H1 (cell line): ENCODE measurements around the gene LRRC19.

Experiments used
- CHD2 ChIP-seq: IDR thresholded peaks from 2 replicates; pipeline ENCODE4 v1.6.1; 2012; ENCODE audit warnings: low read length, improper control_type of control experiment
- CREB1 ChIP-seq: IDR thresholded peaks from 2 replicates; pipeline ENCODE4 v1.6.1; 2012; ENCODE audit warnings: inconsistent platforms
- EZH2 ChIP-seq: fragments of 200-600 bp; sonication (generic); IDR thresholded peaks from 2 replicates; pipeline ENCODE4 v1.7.1; 2012; ENCODE audit warnings: low read depth, mild to moderate bottlenecking, moderate library complexity, low read length, inconsistent platforms; ENCODE audit not compliant: severe bottlenecking
- JUND ChIP-seq: IDR thresholded peaks from 2 replicates; pipeline ENCODE4 v1.6.1; 2011; ENCODE audit warnings: mild to moderate bottlenecking, improper control_type of control experiment, low read length
- RFX5 ChIP-seq: IDR thresholded peaks from 2 replicates; pipeline ENCODE4 v1.6.1; 2011; ENCODE audit warnings: low read depth, low read length, improper control_type of control experiment, borderline replicate concordance
- SP2 ChIP-seq: IDR thresholded peaks from 2 replicates; pipeline ENCODE4 v1.6.1; 2012; ENCODE audit warnings: mild to moderate bottlenecking, low read length, inconsistent platforms
- TBP ChIP-seq: IDR thresholded peaks from 2 replicates; pipeline ENCODE4 v1.6.1; 2011; ENCODE audit warnings: low read depth, low read length, improper control_type of control experiment
- TF ChIP-seq, protein P1 (sequence below): IDR thresholded peaks from 2 replicates; pipeline ENCODE4 v1.6.1; 2012; ENCODE audit warnings: inconsistent platforms
- TF ChIP-seq, protein P2 (sequence below), 3 experiments: IDR thresholded peaks; 1 replicate in 2 of 3; 2 replicates in 1 of 3; pipeline versions ENCODE4 v1.5.1 to v1.6.1; 2011; ENCODE audit warnings: low read length in 3 of 3, mild to moderate bottlenecking in 3 of 3, inconsistent platforms in 2 of 3, low read depth in 1 of 3, moderate library complexity in 1 of 3; ENCODE audit not compliant: insufficient read depth in 1 of 3; ENCODE audit errors: control extremely low read depth in 1 of 3

DNA sequence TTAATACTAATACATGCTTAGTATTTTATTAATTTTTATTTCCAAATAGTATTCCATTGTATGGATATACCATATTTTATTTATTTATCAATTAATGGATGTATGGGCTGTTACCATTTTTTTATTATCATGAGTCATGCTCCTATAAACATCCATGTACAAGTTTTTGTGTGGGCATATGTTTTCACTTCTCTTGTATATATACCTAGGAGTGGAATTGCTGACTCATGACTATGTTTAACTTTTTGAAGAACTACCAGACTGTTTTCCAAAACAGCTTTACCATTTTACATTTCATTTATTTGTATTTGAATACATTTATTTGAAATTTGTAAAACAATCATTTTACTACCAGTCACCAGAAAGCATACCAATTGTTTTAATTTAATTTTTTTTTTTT lies 14.1 kb upstream of the LRRC19 start:
- TF ChIP-seq EZH2 (no peak), CHD2 (no peak), RFX5 (no peak), SP2 (no peak), CREB1 (no peak), TBP (no peak), JUND (no peak)
- TF ChIP-seq, protein P1, sequence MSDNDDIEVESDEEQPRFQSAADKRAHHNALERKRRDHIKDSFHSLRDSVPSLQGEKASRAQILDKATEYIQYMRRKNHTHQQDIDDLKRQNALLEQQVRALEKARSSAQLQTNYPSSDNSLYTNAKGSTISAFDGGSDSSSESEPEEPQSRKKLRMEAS, result no peak
- TF ChIP-seq, protein P2, sequence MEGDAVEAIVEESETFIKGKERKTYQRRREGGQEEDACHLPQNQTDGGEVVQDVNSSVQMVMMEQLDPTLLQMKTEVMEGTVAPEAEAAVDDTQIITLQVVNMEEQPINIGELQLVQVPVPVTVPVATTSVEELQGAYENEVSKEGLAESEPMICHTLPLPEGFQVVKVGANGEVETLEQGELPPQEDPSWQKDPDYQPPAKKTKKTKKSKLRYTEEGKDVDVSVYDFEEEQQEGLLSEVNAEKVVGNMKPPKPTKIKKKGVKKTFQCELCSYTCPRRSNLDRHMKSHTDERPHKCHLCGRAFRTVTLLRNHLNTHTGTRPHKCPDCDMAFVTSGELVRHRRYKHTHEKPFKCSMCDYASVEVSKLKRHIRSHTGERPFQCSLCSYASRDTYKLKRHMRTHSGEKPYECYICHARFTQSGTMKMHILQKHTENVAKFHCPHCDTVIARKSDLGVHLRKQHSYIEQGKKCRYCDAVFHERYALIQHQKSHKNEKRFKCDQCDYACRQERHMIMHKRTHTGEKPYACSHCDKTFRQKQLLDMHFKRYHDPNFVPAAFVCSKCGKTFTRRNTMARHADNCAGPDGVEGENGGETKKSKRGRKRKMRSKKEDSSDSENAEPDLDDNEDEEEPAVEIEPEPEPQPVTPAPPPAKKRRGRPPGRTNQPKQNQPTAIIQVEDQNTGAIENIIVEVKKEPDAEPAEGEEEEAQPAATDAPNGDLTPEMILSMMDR (IDR thresholded peaks at IDR 0.05; ENCODE audit: control extremely low read depth in 1 of 3, insufficient read depth in 1 of 3, low read depth in 1 of 3, low read length in 3 of 3), result no peak
